Activated B cell treated with CpG ODN at 0.5 μM for 24 hours (primary cell): ENCODE results near the gene ZDHHC11. TPM values are rescaled to one million over a fixed set of nuclear protein-coding genes. Genes with fewer than 3 reads are reported as not detected.
"Not testable (repeated sequence)": the region's sequence is repeated elsewhere in the genome, so short reads cannot be mapped to it uniquely, and the experiment has no call there.

Experiments used
- ATAC-seq: fragments of 200-7000 bp; cut with Tn5 transposase; one replicate; pipeline ENCODE4 v1.10.0; 2021; ENCODE audit warnings: low read depth, mild to moderate bottlenecking, moderate library complexity
- CTCF ChIA-PET: fragments of 350-600 bp; sonication (Branson Sonifier 250); formaldehyde crosslinking; loops from one replicate; lab custom pipeline; 2021; ENCODE audit warnings: antibody characterized with exemption; lab: Charles Lee
- POLR2A ChIA-PET: fragments of 350-600 bp; sonication (Branson Sonifier 250); formaldehyde crosslinking; loops from one replicate; lab custom pipeline; 2021; ENCODE audit warnings: antibody characterized with exemption; lab: Charles Lee
- DNase-seq: peaks from one replicate; pipeline ENCODE4 v3.0.0; 2022
- H3K27ac Mint-ChIP-seq: one replicate; pipeline ENCODE4 v1.8.0; 2020; ENCODE audit warnings: mixed read lengths
- H3K27me3 Mint-ChIP-seq: one replicate; pipeline ENCODE4 v1.8.0; 2021; ENCODE audit warnings: mixed read lengths
- H3K36me3 Mint-ChIP-seq: one replicate; pipeline ENCODE4 v1.8.0; 2021; ENCODE audit warnings: low read depth, mixed read lengths
- H3K4me1 Mint-ChIP-seq: one replicate; pipeline ENCODE4 v1.8.0; 2021; ENCODE audit warnings: mixed read lengths
- H3K4me3 Mint-ChIP-seq: one replicate; pipeline ENCODE4 v1.8.0; 2020; ENCODE audit warnings: mild to moderate bottlenecking, mixed read lengths
- H3K9me3 Mint-ChIP-seq: one replicate; pipeline ENCODE4 v1.8.0; 2020; ENCODE audit warnings: mixed read lengths
- CTCF ChIP-seq: fragments of 200-600 bp; IDR thresholded peaks from one replicate; pipeline ENCODE4 v1.8.0; 2022; ENCODE audit warnings: antibody characterized with exemption, mild to moderate bottlenecking
- intact Hi-C: fragments of 100-400 bp; cut with micrococcal nuclease; formaldehyde crosslinking; loops from one replicate; pipeline ENCODE4 v1.15.1; 2024
- total RNA-seq: library from RNA; stranded (reverse); gene quantifications from 2 replicates; pipeline ENCODE4 v1.2.3, GENCODE V29; 2022

ZDHHC11 gene
- total RNA-seq, 1 donor from 2014 or later: 1.6 TPM

GRCh38 chr5:756171-756570 lies 94.6 kb downstream of the ZDHHC11 start:
- CTCF ChIA-PET: no interaction called here
- ATAC-seq: no peak
- H3K36me3 Mint-ChIP-seq: no peaks in the 10 kb centered on the region
- no peak for TF ChIP-seq CTCF
- no peaks in the 10 kb centered on the region for H3K4me1 Mint-ChIP-seq
- H3K27ac Mint-ChIP-seq: no peak overlapping the region
- intact Hi-C loops: loop anchor here (5.0 kb wide), 1 partner anchor 91 kb away; no protein-coding TSS in a partner anchor
- DNase-seq: no peak
- POLR2A ChIA-PET: no interaction called here
- no peaks in the 10 kb centered on the region for H3K9me3 Mint-ChIP-seq
- H3K4me3 Mint-ChIP-seq: no peak overlapping the region
- H3K27me3 Mint-ChIP-seq: peaks cover 10% of the 10 kb centered on the region

GRCh38 chr5:754143-754632 lies 96.6 kb downstream of the ZDHHC11 start:
- CTCF ChIA-PET, H3K27me3 Mint-ChIP-seq, H3K36me3 Mint-ChIP-seq, H3K4me1 Mint-ChIP-seq, POLR2A ChIA-PET, H3K27ac Mint-ChIP-seq, H3K9me3 Mint-ChIP-seq, intact Hi-C loops, DNase-seq, ATAC-seq, H3K4me3 Mint-ChIP-seq: not testable (repeated sequence)

- H3K4me3 Mint-ChIP-seq, H3K9me3 Mint-ChIP-seq, H3K27me3 Mint-ChIP-seq, H3K36me3 Mint-ChIP-seq, DNase-seq, POLR2A ChIA-PET, H3K27ac Mint-ChIP-seq, CTCF ChIA-PET, intact Hi-C loops, ATAC-seq, H3K4me1 Mint-ChIP-seq: not testable (repeated sequence)
Observed at GRCh38 chr5:753567-754142, 97.1 kb downstream of the ZDHHC11 start.

- DNase-seq, H3K4me1 Mint-ChIP-seq, H3K36me3 Mint-ChIP-seq, intact Hi-C loops, ATAC-seq, H3K27ac Mint-ChIP-seq, H3K27me3 Mint-ChIP-seq, POLR2A ChIA-PET, CTCF ChIA-PET, H3K9me3 Mint-ChIP-seq, H3K4me3 Mint-ChIP-seq: not testable (repeated sequence)
Observed at GRCh38 chr5:752532-753115, 98.2 kb downstream of the ZDHHC11 start.

DNA sequence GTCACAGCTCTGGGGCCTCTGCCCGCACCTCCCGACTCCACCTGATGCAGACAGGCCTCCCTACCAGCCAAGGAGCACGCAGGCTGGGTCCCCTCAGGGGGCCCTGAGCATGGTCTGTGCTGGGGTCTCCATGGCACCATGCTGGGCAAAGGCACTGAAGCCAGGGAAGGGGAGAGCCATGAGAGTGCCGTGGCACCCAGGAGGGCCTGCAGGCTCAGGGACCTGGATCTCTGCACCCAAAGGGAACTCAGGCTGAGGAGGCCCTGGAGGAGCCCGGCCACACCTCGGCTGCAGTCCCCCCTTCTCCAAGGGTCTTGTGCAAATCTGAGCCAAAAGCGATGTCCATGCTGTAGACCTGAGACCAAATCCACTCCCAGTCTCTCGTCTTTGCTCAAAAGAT lies 98.8 kb downstream of the ZDHHC11 start:
- intact Hi-C loops, CTCF ChIA-PET, H3K4me1 Mint-ChIP-seq, H3K4me3 Mint-ChIP-seq, H3K27ac Mint-ChIP-seq, POLR2A ChIA-PET, H3K36me3 Mint-ChIP-seq, ATAC-seq, H3K27me3 Mint-ChIP-seq, H3K9me3 Mint-ChIP-seq, DNase-seq: not testable (repeated sequence)

DNA sequence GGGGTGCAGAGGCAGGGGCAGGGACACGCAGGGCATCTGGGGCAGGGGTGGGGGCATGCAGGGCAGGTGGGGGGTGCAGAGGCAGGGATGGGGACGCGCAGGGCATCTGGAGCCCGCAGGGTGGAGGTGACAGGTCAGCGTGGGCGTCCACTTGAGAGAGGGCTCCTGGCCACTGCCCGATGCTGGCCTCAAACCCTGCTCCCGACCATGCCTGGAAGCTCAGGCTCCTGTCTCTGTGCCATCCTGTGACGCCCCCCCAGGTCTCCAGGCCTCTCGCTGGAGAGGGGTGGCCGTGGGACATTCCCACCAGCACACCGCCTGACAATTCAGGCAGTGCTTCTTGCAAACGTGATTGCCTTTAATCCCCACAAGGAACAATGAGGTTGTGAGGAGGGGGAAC lies 99.3 kb downstream of the ZDHHC11 start:
- intact Hi-C loops: no loop called here
- Mint-ChIP-seq H3K27me3 (peaks cover 4% of the 10 kb centered on the region), H3K9me3 (no peaks in the 10 kb centered on the region), H3K27ac (no peak overlapping the region), H3K36me3 (no peaks in the 10 kb centered on the region), H3K4me1 (no peaks in the 10 kb centered on the region), H3K4me3 (no peak overlapping the region)
- DNase-seq (no peak), ATAC-seq (no peak)
- ChIA-PET CTCF (no interaction called here), POLR2A (no interaction called here)
- TF ChIP-seq CTCF: no peak

GRCh38 chr5:750226-750625 lies 100.6 kb downstream of the ZDHHC11 start:
- ATAC-seq: not testable (repeated sequence)

More at GRCh38 chr5:750226-750625, 100.6 kb downstream of the ZDHHC11 start:
- H3K27ac Mint-ChIP-seq, POLR2A ChIA-PET, H3K4me3 Mint-ChIP-seq, H3K9me3 Mint-ChIP-seq, H3K36me3 Mint-ChIP-seq, intact Hi-C loops, DNase-seq, H3K27me3 Mint-ChIP-seq, CTCF ChIA-PET, H3K4me1 Mint-ChIP-seq: not testable (repeated sequence)
